Measurements from ENCODE around the gene UNC5A. TPM values are rescaled to one million over a fixed set of nuclear protein-coding genes. Genes with fewer than 3 reads are reported as not detected.

UNC5A gene
- total and polyA plus RNA-seq, 2 of the 8 experiments (the other 6 are each of a cell fraction or from before 2014, with no cell fraction given): 4.0 to 7.6 TPM

- Histone ChIP-seq H3K79me2 (ENCODE audit: control insufficient read depth in 1 of 2, insufficient read depth in 2 of 2, low read length in 2 of 2) (no peaks in the 10 kb centered on the region), H4K8ac (ENCODE audit: extremely low read depth, insufficient read depth, low read length) (no peak overlapping the region), H2BK120ac (replicated peaks; ENCODE audit: low read depth, low read length) (no peak overlapping the region), H3K18ac (ENCODE audit: extremely low read depth, low read length) (peak overlapping the region; percentile 52), H2BK5ac (ENCODE audit: low read depth, low read length) (peak overlapping the region; percentile 62), H3K79me1 (ENCODE audit: low read depth, low read length) (no peaks in the 10 kb centered on the region), H3K4me3 (ENCODE audit: extremely low read depth in 1 of 4, insufficient read depth in 2 of 4, low read depth in 3 of 4, low read length in 4 of 4) (peak overlapping the region in 1 of 4 experiments; percentile 1; a peak in 1 of 8 replicates), H3K4me1 (replicated peaks in 1 of 4; ENCODE audit: control insufficient read depth in 3 of 4, insufficient read depth in 4 of 4, low read length in 3 of 4) (peaks cover 7 to 15% (median 11%) of the 10 kb centered on the region in 4 experiments), H3K14ac (ENCODE audit: insufficient read length) (no peak overlapping the region), H3K4me2 (ENCODE audit: insufficient read depth in 1 of 2, low read depth in 2 of 2, low read length in 2 of 2) (peak overlapping the region; percentile 40 to 46; a peak in 3 of 4 replicates), H2BK12ac (ENCODE audit: low read depth, low read length) (peak overlapping the region; percentile 83; the same call in 1 of the 2 replicates), H3K27ac (ENCODE audit: low read depth, low read length) (no peak overlapping the region), H3K56ac (replicated peaks; ENCODE audit: insufficient read length, low read depth, low read length) (no peak overlapping the region), H3K27me3 (replicated peaks in 1 of 4; ENCODE audit: control insufficient read depth in 3 of 4, extremely low read depth in 1 of 4, insufficient read depth in 3 of 4, low read length in 3 of 4) (peaks cover 0 to 3% (median 0%) of the 10 kb centered on the region in 4 experiments; a peak in 1 of 7 replicates), H3K23me2 (ENCODE audit: low read depth, low read length) (no peaks in the 10 kb centered on the region; the same call in 1 of the 2 replicates), H3K9ac (replicated peaks in 1 of 4; ENCODE audit: extremely low read depth in 1 of 4, low read depth in 3 of 4, low read length in 3 of 4) (no peak overlapping the region), H4K5ac (ENCODE audit: insufficient read length, low read depth, low read length) (no peak overlapping the region), H3K36me3 (ENCODE audit: control insufficient read depth in 2 of 4, insufficient read depth in 4 of 4, low read length in 3 of 4) (no peaks in the 10 kb centered on the region), H4K20me1 (replicated peaks in 1 of 2; ENCODE audit: control insufficient read depth in 1 of 2, insufficient read depth in 2 of 2, low read length in 2 of 2) (no peaks in the 10 kb centered on the region), H3K9me3 (ENCODE audit: insufficient read depth in 2 of 2, low read depth in 1 of 2, low read length in 1 of 2) (no peaks in the 10 kb centered on the region), H3K23ac (ENCODE audit: insufficient read length) (no peak overlapping the region), H2BK15ac (ENCODE audit: low read length) (peak overlapping the region; percentile 37; the same call in 1 of the 2 replicates), H3K4ac (replicated peaks; ENCODE audit: insufficient read length, low read depth, low read length) (peak overlapping the region; percentile 44), H4K91ac (replicated peaks; ENCODE audit: insufficient read length, low read length) (peak overlapping the region; percentile 1), H2BK20ac (ENCODE audit: low read length) (peak overlapping the region; percentile 96), H2AFZ (ENCODE audit: low read length) (no peak overlapping the region), H2AK5ac (ENCODE audit: low read depth, low read length) (peak overlapping the region; percentile 79; the same call in 1 of the 2 replicates)
- CTCF ChIA-PET (ENCODE audit: partially characterized antibody): interaction anchor here (0.8 to 1.5 kb wide), 6 partner anchors 10 to 117 kb away, joined by 3 to 15 read pairs (median 3); no protein-coding TSS in a partner anchor
- 60% methylated on average over 23 of the region's 24 CpGs; no CpG with 5 or more reads in 1 of the 2 experiments for WGBS, 2 experiments (ENCODE audit: extremely low coverage in 1 of 2, insufficient coverage in 1 of 2, insufficient read length in 1 of 2, insufficient replicate concordance in 2 of 2, low coverage in 1 of 2, low lambda C conversion rate in 2 of 2, missing lambda C conversion rate in 1 of 2)
- FAIRE-seq (no peak), DNase-seq (ENCODE audit: low read depth in 1 of 2, low spot score in 2 of 2) (peak in 1 of 2 experiments; percentile 56)
- POLR2A ChIA-PET (ENCODE audit: partially characterized antibody): interaction anchor here (1.1 to 1.6 kb wide), 3 partner anchors 11 to 231 kb away, joined by 3 to 5 read pairs (median 4); no protein-coding TSS in a partner anchor
- TF ChIP-seq BACH1 (IDR thresholded peaks at IDR 0.05; ENCODE audit: low read length) (no peak), POLR2AphosphoS5 (IDR thresholded peaks at IDR 0.05; ENCODE audit: low read depth, low read length) (no peak), SIRT6 (IDR thresholded peaks at IDR 0.05; ENCODE audit: low read length) (no peak), KDM5A (IDR thresholded peaks at IDR 0.05; ENCODE audit: low read length) (no peak), GTF2F1 (IDR thresholded peaks at IDR 0.05; ENCODE audit: borderline replicate concordance, low read depth, low read length) (no peak), PHF8 (conservative IDR thresholded peaks at IDR 0.05; ENCODE audit: low read depth, low read length) (no peak), BRCA1 (IDR thresholded peaks at IDR 0.05; ENCODE audit: low read depth, low read length) (no peak), RXRA (IDR thresholded peaks at IDR 0.05; ENCODE audit: insufficient read depth, low read depth, low read length) (no peak), NRF1 (IDR thresholded peaks at IDR 0.05; ENCODE audit: low read depth, low read length) (no peak), MAFK (IDR thresholded peaks at IDR 0.05; ENCODE audit: low read depth, low read length) (peak; percentile 43; the same call in 1 of the 2 replicates), TAF1 (IDR thresholded peaks at IDR 0.05; ENCODE audit: low read depth, low read length) (no peak)
These were observed 35.9 kb upstream of the UNC5A start for GRCh38 chr5:176774216-176775171.

Data from H1 (cell line).